GM13976 (cell line): Measurements from ENCODE around the gene CAMTA2.

Source experiments
- DNase-seq: peaks from one replicate; pipeline ENCODE4 v3.0.0; 2012; ENCODE audit warnings: low spot score
- CTCF ChIP-seq: IDR thresholded peaks from 2 replicates; pipeline ENCODE4 v1.5.1; 2012; ENCODE audit warnings: borderline replicate concordance, mild to moderate bottlenecking; ENCODE audit not compliant: insufficient read depth; ENCODE audit errors: extremely low read depth, missing control alignments, control extremely low read depth
- in situ Hi-C: fragments of 300-500 bp; cut with MboI; formaldehyde crosslinking; loops from one replicate; pipeline ENCODE4 v1.12.0; 2022; ENCODE audit warnings: low sequenced_read_pairs, mixed read lengths, inconsistent platforms; ENCODE audit not compliant: unreplicated experiment

Gene CAMTA2

GRCh38 chr17:4938688-4939545 is 48.6 kb downstream of the CAMTA2 start:
- TF ChIP-seq CTCF = no peak
- in situ Hi-C loops = no loop called here
- no peak for DNase-seq

- no peak for TF ChIP-seq CTCF
- no peak for DNase-seq
- in situ Hi-C loops = no loop called here
Measured at GRCh38 chr17:4938069-4938491, 49.4 kb downstream of the CAMTA2 start.

GRCh38 chr17:4937553-4937952 is 49.9 kb downstream of the CAMTA2 start:
- no peak for TF ChIP-seq CTCF
- no peak for DNase-seq
- in situ Hi-C loops = no loop called here

GRCh38 chr17:4936436-4936835 is 51.0 kb downstream of the CAMTA2 start:
- TF ChIP-seq CTCF = no peak
- in situ Hi-C loops = no loop called here
- no peak for DNase-seq

GRCh38 chr17:4935650-4936049 is 51.8 kb downstream of the CAMTA2 start:
- in situ Hi-C loops = no loop called here
- DNase-seq = no peak
- TF ChIP-seq CTCF = no peak

GRCh38 chr17:4934173-4934979 is 53.1 kb downstream of the CAMTA2 start:
- in situ Hi-C loops = no loop called here
- DNase-seq = peak; percentile 58
- TF ChIP-seq CTCF = peak; percentile 29
